ENCODE measurements around the gene ABCC4.

ABCC4 gene

DNA sequence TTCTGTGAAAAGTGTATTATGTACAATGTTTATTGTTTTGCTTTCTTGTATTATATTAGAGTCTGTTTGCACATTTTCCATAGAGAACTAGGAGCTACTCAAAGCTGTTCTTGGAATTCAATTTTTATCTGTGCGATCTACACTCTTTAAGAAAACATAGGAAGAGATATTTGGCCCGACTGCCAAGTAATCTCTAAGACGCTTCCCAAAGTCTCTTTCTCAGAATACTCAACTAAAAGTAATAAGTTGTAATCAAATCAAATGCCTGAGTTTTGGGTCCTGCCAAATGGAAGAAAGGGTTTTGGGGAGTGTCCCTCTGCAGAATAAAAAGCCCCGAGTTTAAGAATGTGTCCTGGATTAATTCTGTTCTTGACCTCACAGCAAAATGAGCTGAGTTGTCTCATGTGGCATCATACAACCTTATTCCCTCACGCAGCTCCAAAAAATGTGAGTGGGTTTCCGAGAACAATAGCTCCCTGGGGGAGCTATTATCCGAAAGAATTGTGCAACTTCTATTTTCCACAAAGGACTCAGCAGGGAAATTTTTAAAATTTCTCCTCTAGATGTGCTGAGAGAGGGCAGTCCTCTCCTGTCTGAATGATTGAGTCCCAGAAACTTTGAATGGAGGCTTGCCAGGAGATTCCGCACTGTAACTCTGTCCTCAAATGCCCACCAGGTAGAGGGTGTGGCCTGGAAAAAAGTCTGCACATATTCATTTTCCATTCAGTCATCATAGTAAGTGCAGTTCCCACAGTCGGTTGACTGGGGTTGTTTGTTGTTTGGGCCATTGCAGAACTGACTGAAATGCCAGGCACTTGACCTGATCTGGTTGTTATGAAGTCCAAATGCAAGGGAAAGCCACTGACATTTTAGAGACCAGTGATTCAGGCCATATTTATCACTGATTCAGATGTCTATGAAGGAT lies 309.0 kb downstream of the ABCC4 start:
- Histone ChIP-seq H3K4me1 (ENCODE audit: control insufficient read depth, low read depth, low read length) (no peaks in the 10 kb centered on the region), H3K27ac (ENCODE audit: low read length) (no peak overlapping the region), H3K9me3 (ENCODE audit: control insufficient read depth, low read depth, low read length) (no peaks in the 10 kb centered on the region), H3K36me3 (ENCODE audit: control insufficient read depth, low read depth, low read length) (no peaks in the 10 kb centered on the region), H3K27me3 (ENCODE audit: control insufficient read depth, insufficient read depth, low read length) (no peaks in the 10 kb centered on the region), H3K4me3 (ENCODE audit: low read length) (no peak overlapping the region), H3K9ac (ENCODE audit: low read length) (no peak overlapping the region)

DNA sequence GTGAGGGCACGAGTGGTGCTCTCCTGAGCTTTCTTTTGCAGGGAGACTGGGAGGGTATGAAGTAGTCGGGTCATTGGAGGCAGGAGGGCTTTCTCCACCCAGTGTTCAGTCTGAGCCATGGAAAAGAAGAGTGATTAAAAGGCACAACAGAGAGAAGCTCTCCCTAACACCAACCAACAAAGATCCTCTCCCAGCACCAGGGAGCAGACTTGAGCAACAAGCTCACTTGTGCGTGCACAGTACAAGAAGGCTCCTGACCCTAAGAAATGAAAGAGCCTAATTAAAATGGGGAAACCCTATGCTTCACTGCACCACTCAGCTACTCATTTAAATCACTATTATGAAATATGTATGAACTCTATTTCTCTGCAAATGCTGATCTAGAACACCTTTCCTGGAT lies 312.6 kb downstream of the ABCC4 start:
- Histone ChIP-seq H3K9me3 (ENCODE audit: control insufficient read depth, low read depth, low read length) (no peaks in the 10 kb centered on the region), H3K4me3 (ENCODE audit: low read length) (no peak overlapping the region), H3K9ac (ENCODE audit: low read length) (no peak overlapping the region), H3K36me3 (ENCODE audit: control insufficient read depth, low read depth, low read length) (no peaks in the 10 kb centered on the region), H3K4me1 (ENCODE audit: control insufficient read depth, low read depth, low read length) (peaks cover 15% of the 10 kb centered on the region), H3K27me3 (ENCODE audit: control insufficient read depth, insufficient read depth, low read length) (no peaks in the 10 kb centered on the region), H3K27ac (ENCODE audit: low read length) (no peak overlapping the region)

DNA sequence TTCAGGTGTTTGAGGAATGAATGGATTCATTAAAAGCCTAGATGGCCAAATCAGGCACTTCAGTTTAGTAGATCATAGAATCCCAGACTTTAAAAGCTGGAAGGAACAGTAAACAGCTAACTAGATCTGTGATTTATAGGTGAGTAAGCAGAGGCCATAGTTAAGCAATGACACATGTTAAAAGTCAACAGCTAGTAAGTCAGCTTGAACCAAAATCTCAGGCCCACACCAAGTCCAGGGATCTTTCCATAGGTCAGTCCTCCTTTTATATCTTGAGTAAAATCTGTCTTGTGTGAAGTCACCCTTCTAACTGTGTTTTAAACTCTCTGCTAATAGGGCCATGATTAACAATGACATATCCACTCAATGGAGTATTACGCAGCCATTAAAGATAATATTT lies 313.4 kb downstream of the ABCC4 start:
- Histone ChIP-seq H3K27me3 (ENCODE audit: control insufficient read depth, insufficient read depth, low read length) (no peaks in the 10 kb centered on the region), H3K4me1 (ENCODE audit: control insufficient read depth, low read depth, low read length) (peaks cover 18% of the 10 kb centered on the region), H3K27ac (ENCODE audit: low read length) (no peak overlapping the region), H3K36me3 (ENCODE audit: control insufficient read depth, low read depth, low read length) (no peaks in the 10 kb centered on the region), H3K9me3 (ENCODE audit: control insufficient read depth, low read depth, low read length) (no peaks in the 10 kb centered on the region), H3K9ac (ENCODE audit: low read length) (no peak overlapping the region), H3K4me3 (ENCODE audit: low read length) (no peak overlapping the region)

DNA sequence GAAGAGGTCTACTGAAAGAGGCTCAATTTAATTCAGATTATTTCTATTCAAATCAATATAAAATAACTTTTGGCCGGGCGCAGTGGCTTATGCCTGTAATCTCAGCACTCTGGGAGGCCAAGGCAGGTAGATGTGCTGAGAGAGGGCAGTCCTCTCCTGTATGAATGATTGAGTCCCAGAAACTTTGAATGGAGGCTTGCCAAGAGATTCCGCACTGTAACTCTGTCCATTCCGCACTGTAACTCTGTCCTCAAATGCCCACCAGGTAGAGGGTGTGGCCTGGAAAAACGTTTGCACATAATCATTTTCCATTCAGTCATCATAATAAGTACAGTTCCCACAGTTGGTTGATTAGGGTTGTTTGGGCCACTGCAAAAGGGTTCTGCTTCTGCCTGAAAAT lies 314.2 kb downstream of the ABCC4 start:
- Histone ChIP-seq H3K4me1 (ENCODE audit: control insufficient read depth, low read depth, low read length) (peaks cover 18% of the 10 kb centered on the region), H3K36me3 (ENCODE audit: control insufficient read depth, low read depth, low read length) (no peaks in the 10 kb centered on the region), H3K27ac (ENCODE audit: low read length) (no peak overlapping the region), H3K4me3 (ENCODE audit: low read length) (no peak overlapping the region), H3K9me3 (ENCODE audit: control insufficient read depth, low read depth, low read length) (no peaks in the 10 kb centered on the region), H3K9ac (ENCODE audit: low read length) (no peak overlapping the region), H3K27me3 (ENCODE audit: control insufficient read depth, insufficient read depth, low read length) (no peaks in the 10 kb centered on the region)

DNA sequence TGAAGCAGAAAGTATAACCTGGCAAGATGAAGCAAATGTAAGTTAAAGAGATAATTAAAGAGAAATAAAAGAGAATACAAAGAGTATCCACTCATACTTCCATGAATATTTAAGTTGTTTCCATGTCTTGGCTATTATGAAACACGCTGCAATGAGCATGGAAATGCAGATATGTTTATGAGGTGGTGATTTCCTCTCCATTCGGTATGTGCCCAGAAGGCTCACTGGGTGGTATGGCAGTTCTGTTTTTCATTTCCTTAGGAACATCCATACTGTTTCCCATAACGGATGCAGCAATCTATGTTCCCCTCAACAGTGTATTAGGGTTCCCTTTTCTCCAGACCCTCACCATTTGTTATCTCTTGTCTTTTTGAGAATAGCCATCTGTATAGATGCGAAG lies 316.3 kb downstream of the ABCC4 start:
- H3K36me3 ChIP-seq (ENCODE audit: control insufficient read depth, low read depth, low read length) = no peaks in the 10 kb centered on the region
- H3K4me1 ChIP-seq (ENCODE audit: control insufficient read depth, low read depth, low read length) = peaks cover 18% of the 10 kb centered on the region
- H3K4me3 ChIP-seq (ENCODE audit: low read length) = no peak overlapping the region
- no peaks in the 10 kb centered on the region for H3K27me3 ChIP-seq (ENCODE audit: control insufficient read depth, insufficient read depth, low read length)
- no peak overlapping the region for H3K9ac ChIP-seq (ENCODE audit: low read length)
- no peaks in the 10 kb centered on the region for H3K9me3 ChIP-seq (ENCODE audit: control insufficient read depth, low read depth, low read length)
- H3K27ac ChIP-seq (ENCODE audit: low read length) = no peak overlapping the region

DNA sequence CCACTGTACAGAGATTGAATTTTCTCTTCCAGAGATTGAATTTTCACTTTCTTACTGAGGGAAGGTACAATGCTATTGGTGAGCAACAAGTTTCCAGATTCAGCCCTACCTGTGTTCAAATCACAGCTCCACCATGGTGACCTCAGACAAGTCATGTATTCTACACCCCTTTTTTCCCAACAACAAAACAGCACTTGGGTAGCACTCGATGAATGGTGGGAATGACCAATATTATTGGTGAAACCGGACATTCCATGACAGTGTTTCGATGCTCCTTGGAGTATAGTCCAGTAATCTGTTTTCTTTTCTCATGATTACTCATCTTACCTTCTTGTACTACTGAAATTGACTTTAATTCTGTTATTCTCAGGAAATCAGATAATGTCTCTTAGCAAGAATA lies 322.7 kb downstream of the ABCC4 start:
- H3K27ac ChIP-seq (ENCODE audit: low read length) = no peak overlapping the region
- H3K4me1 ChIP-seq (ENCODE audit: control insufficient read depth, low read depth, low read length) = peaks cover 9% of the 10 kb centered on the region
- H3K9ac ChIP-seq (ENCODE audit: low read length) = no peak overlapping the region
- H3K9me3 ChIP-seq (ENCODE audit: control insufficient read depth, low read depth, low read length) = no peaks in the 10 kb centered on the region
- no peak overlapping the region for H3K4me3 ChIP-seq (ENCODE audit: low read length)
- no peaks in the 10 kb centered on the region for H3K27me3 ChIP-seq (ENCODE audit: control insufficient read depth, insufficient read depth, low read length)
- no peaks in the 10 kb centered on the region for H3K36me3 ChIP-seq (ENCODE audit: control insufficient read depth, low read depth, low read length)

DNA sequence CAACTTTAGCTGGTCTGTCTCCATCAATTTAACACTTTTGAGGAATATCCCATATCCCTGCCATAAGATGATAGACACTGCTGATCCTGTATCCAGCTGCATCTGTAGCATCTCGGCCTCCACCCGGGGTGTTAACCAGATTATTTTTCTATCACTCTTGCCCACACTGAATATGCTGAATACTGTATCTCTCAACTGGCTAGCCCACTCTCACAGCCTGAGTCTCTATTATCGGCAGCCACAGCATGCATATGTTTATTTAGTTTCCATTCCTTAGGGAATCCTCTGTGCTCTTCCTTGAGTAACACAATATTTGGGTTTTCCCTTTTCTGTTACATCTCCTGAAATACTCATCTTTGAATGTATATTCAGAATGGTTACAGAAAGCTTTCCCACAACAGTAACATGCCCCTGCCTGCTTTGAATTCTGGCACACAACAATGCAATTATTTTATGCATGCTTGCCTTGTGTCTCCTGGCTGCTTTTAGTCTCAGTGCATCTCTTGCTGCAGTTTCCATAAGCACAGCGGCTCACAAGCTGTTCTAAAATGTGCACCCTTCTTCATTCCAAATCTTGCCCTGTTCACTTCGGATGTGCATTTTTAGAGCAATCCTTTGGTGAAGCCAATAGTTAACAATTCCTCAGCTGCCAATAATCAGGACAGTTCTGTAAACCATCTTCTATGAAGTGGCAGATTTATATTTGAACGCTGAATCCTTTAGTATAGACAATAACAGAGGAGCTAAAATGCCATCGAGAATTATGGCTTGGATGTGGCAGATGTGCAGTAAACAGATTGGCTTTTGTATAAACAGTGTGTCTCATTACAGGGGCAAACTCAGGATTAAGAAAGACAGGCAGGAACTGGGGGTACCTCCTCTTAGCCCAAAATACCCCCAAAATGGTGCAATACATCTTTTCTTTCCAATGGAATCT lies 327.0 kb downstream of the ABCC4 start:
- Histone ChIP-seq H3K9me3 (ENCODE audit: control insufficient read depth, low read depth, low read length) (no peaks in the 10 kb centered on the region), H3K4me1 (ENCODE audit: control insufficient read depth, low read depth, low read length) (peaks cover 14% of the 10 kb centered on the region), H3K9ac (ENCODE audit: low read length) (no peak overlapping the region), H3K4me3 (ENCODE audit: low read length) (no peak overlapping the region), H3K27me3 (ENCODE audit: control insufficient read depth, insufficient read depth, low read length) (peaks cover 6% of the 10 kb centered on the region), H3K27ac (ENCODE audit: low read length) (no peak overlapping the region), H3K36me3 (ENCODE audit: control insufficient read depth, low read depth, low read length) (no peaks in the 10 kb centered on the region)

DNA sequence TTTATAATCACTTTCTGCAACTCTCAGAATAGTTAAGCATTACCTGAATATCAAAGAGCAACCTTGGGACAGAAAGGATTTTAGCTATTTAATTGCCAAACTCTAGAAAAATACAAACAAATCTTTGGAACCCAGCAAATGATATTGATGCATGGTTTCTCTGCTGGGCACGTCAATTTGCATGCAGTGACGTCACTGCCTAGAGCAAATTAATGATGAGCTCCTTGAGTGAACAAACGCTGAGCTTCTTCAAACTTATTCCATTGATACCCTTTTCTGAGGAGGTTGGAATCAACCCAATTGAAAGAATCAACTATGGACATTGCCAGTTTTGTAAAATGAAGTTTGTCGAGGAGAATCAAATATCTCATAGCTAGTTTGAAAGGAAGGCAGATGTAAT lies 329.0 kb downstream of the ABCC4 start:
- no peak overlapping the region for H3K4me3 ChIP-seq (ENCODE audit: low read length)
- peaks cover 14% of the 10 kb centered on the region for H3K27me3 ChIP-seq (ENCODE audit: control insufficient read depth, insufficient read depth, low read length)
- H3K4me1 ChIP-seq (ENCODE audit: control insufficient read depth, low read depth, low read length) = peaks cover 22% of the 10 kb centered on the region

More for the DNA sequence above, 329.0 kb downstream of the ABCC4 start:
- no peak overlapping the region for H3K27ac ChIP-seq (ENCODE audit: low read length)
- no peaks in the 10 kb centered on the region for H3K36me3 ChIP-seq (ENCODE audit: control insufficient read depth, low read depth, low read length)
- H3K9ac ChIP-seq (ENCODE audit: low read length) = no peak overlapping the region
- no peaks in the 10 kb centered on the region for H3K9me3 ChIP-seq (ENCODE audit: control insufficient read depth, low read depth, low read length)

Data from iPS-18a (cell line).